WTC11 (cell line): Measurements from ENCODE around the gene GFY.
A peak's percentile ranks its signal among the peaks of the same experiment; 100 is the strongest.

Source experiments
- CREB1 ChIP-seq: sonication (generic); formaldehyde crosslinking; IDR thresholded peaks from 2 replicates; pipeline ENCODE4 v1.8.0; 2023; ENCODE audit warnings: mild to moderate bottlenecking, missing genetic modification reagents
- E2F5 ChIP-seq: sonication (generic); formaldehyde crosslinking; IDR thresholded peaks from 2 replicates; pipeline ENCODE4 v1.8.1; 2022; ENCODE audit warnings: mild to moderate bottlenecking, moderate library complexity, missing genetic modification reagents
- ESRRA ChIP-seq: sonication (generic); formaldehyde crosslinking; IDR thresholded peaks from 2 replicates; pipeline ENCODE4 v1.8.1; 2022; ENCODE audit warnings: mild to moderate bottlenecking, missing genetic modification reagents, borderline replicate concordance
- FOXK1 ChIP-seq: sonication (generic); formaldehyde crosslinking; IDR thresholded peaks from 2 replicates; pipeline ENCODE4 v1.8.0; 2022; ENCODE audit warnings: mild to moderate bottlenecking, moderate library complexity, missing genetic modification reagents
- FOXP1 ChIP-seq: sonication (generic); formaldehyde crosslinking; IDR thresholded peaks from 2 replicates; pipeline ENCODE4 v1.8.0; 2022; ENCODE audit warnings: missing genetic modification reagents, mild to moderate bottlenecking, moderate library complexity, borderline replicate concordance
- GABPB1 ChIP-seq: sonication (generic); formaldehyde crosslinking; IDR thresholded peaks from 2 replicates; pipeline ENCODE4 v1.8.1; 2023; ENCODE audit warnings: mild to moderate bottlenecking, missing genetic modification reagents
- JUN ChIP-seq: sonication (generic); formaldehyde crosslinking; IDR thresholded peaks from 2 replicates; pipeline ENCODE4 v1.8.0; 2023; ENCODE audit warnings: mild to moderate bottlenecking, missing genetic modification reagents
- KAT7 ChIP-seq: sonication (generic); formaldehyde crosslinking; IDR thresholded peaks from 2 replicates; pipeline ENCODE4 v1.8.1; 2023; ENCODE audit warnings: missing genetic modification reagents, mild to moderate bottlenecking, borderline replicate concordance
- SMAD4 ChIP-seq: sonication (generic); formaldehyde crosslinking; IDR thresholded peaks from 2 replicates; pipeline ENCODE4 v1.8.0; 2022; ENCODE audit warnings: mild to moderate bottlenecking, missing genetic modification reagents
- ZNF317 ChIP-seq: sonication (generic); formaldehyde crosslinking; IDR thresholded peaks from 2 replicates; pipeline ENCODE4 v1.8.1; 2023; ENCODE audit warnings: low read depth, mild to moderate bottlenecking, moderate library complexity, missing genetic modification reagents, borderline replicate concordance
- TF ChIP-seq, protein P1 (sequence below): fragments of 200-600 bp; IDR thresholded peaks from 2 replicates; pipeline ENCODE4 v1.8.0; 2022; ENCODE audit warnings: antibody characterized with exemption
- TF ChIP-seq, protein P2 (sequence below): sonication (generic); formaldehyde crosslinking; IDR thresholded peaks from 2 replicates; pipeline ENCODE4 v1.8.1; 2023; ENCODE audit warnings: mild to moderate bottlenecking, missing genetic modification reagents
- TF ChIP-seq, protein P3 (sequence below): fragments of 250-450 bp; sonication (Bioruptor Pico); IDR thresholded peaks from 2 replicates; pipeline ENCODE4 v2.1.2; 2022; ENCODE audit warnings: mild to moderate bottlenecking, moderate library complexity
- TF ChIP-seq, protein P4 (sequence below): sonication (generic); formaldehyde crosslinking; IDR thresholded peaks from 2 replicates; pipeline ENCODE4 v1.8.1; 2022; ENCODE audit warnings: low read depth, mild to moderate bottlenecking, moderate library complexity, missing genetic modification reagents, borderline replicate concordance

- TF ChIP-seq, protein P1, sequence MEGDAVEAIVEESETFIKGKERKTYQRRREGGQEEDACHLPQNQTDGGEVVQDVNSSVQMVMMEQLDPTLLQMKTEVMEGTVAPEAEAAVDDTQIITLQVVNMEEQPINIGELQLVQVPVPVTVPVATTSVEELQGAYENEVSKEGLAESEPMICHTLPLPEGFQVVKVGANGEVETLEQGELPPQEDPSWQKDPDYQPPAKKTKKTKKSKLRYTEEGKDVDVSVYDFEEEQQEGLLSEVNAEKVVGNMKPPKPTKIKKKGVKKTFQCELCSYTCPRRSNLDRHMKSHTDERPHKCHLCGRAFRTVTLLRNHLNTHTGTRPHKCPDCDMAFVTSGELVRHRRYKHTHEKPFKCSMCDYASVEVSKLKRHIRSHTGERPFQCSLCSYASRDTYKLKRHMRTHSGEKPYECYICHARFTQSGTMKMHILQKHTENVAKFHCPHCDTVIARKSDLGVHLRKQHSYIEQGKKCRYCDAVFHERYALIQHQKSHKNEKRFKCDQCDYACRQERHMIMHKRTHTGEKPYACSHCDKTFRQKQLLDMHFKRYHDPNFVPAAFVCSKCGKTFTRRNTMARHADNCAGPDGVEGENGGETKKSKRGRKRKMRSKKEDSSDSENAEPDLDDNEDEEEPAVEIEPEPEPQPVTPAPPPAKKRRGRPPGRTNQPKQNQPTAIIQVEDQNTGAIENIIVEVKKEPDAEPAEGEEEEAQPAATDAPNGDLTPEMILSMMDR = no peak
- TF ChIP-seq FOXK1 (peak; percentile 61; the same call in 1 of the 2 replicates), KAT7 (no peak), GABPB1 (no peak), ESRRA (CRISPR knock-in tag) (no peak), JUN (CRISPR knock-in tag) (no peak), E2F5 (CRISPR knock-in tag) (no peak), FOXP1 (CRISPR knock-in tag) (no peak), SMAD4 (no peak), CREB1 (no peak), ZNF317 (CRISPR knock-in tag) (no peak)
- TF ChIP-seq, protein P2, sequence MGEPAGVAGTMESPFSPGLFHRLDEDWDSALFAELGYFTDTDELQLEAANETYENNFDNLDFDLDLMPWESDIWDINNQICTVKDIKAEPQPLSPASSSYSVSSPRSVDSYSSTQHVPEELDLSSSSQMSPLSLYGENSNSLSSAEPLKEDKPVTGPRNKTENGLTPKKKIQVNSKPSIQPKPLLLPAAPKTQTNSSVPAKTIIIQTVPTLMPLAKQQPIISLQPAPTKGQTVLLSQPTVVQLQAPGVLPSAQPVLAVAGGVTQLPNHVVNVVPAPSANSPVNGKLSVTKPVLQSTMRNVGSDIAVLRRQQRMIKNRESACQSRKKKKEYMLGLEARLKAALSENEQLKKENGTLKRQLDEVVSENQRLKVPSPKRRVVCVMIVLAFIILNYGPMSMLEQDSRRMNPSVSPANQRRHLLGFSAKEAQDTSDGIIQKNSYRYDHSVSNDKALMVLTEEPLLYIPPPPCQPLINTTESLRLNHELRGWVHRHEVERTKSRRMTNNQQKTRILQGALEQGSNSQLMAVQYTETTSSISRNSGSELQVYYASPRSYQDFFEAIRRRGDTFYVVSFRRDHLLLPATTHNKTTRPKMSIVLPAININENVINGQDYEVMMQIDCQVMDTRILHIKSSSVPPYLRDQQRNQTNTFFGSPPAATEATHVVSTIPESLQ (CRISPR knock-in tag) = no peak
- TF ChIP-seq, protein P3, sequence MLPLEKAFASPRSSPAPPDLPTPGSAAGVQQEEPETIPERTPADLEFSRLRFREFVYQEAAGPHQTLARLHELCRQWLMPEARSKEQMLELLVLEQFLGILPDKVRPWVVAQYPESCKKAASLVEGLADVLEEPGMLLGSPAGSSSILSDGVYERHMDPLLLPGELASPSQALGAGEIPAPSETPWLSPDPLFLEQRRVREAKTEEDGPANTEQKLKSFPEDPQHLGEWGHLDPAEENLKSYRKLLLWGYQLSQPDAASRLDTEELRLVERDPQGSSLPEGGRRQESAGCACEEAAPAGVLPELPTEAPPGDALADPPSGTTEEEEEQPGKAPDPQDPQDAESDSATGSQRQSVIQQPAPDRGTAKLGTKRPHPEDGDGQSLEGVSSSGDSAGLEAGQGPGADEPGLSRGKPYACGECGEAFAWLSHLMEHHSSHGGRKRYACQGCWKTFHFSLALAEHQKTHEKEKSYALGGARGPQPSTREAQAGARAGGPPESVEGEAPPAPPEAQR (CRISPR knock-in tag) = no peak
- TF ChIP-seq, protein P4, sequence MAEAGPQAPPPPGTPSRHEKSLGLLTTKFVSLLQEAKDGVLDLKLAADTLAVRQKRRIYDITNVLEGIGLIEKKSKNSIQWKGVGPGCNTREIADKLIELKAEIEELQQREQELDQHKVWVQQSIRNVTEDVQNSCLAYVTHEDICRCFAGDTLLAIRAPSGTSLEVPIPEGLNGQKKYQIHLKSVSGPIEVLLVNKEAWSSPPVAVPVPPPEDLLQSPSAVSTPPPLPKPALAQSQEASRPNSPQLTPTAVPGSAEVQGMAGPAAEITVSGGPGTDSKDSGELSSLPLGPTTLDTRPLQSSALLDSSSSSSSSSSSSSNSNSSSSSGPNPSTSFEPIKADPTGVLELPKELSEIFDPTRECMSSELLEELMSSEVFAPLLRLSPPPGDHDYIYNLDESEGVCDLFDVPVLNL (CRISPR knock-in tag) = no peak
These were observed 7.2 kb downstream of the GFY start for GRCh38 chr19:49432141-49433073.
